Activated CD8-positive, alpha-beta T cell treated with anti-CD3 and anti-CD28 coated beads for 36 hours (primary cell): ENCODE results near the gene TMEFF1. TPM values are rescaled to one million over a fixed set of nuclear protein-coding genes. Genes with fewer than 3 reads are reported as not detected.

ENCODE experiments used
- ATAC-seq: fragments of 200-7000 bp; cut with Tn5 transposase; one replicate; pipeline ENCODE4 v1.10.0; 2021; ENCODE audit warnings: mild to moderate bottlenecking, moderate library complexity
- CTCF ChIA-PET: fragments of 350-600 bp; sonication (Branson Sonifier 250); formaldehyde crosslinking; loops from one replicate; lab custom pipeline; 2021; ENCODE audit warnings: antibody characterized with exemption; lab: Charles Lee
- POLR2A ChIA-PET: fragments of 350-600 bp; sonication (Branson Sonifier 250); formaldehyde crosslinking; loops from one replicate; lab custom pipeline; 2021; ENCODE audit warnings: antibody characterized with exemption; lab: Charles Lee
- DNase-seq: peaks from one replicate; pipeline ENCODE4 v3.0.0-alpha.2; 2020
- H3K27ac Mint-ChIP-seq: one replicate; pipeline ENCODE4 v1.8.0; 2021; ENCODE audit warnings: mild to moderate bottlenecking, mixed read lengths
- H3K27me3 Mint-ChIP-seq: one replicate; pipeline ENCODE4 v1.8.0; 2021; ENCODE audit warnings: mixed read lengths
- H3K36me3 Mint-ChIP-seq: one replicate; pipeline ENCODE4 v1.8.0; 2021; ENCODE audit warnings: low read depth, mixed read lengths
- H3K4me1 Mint-ChIP-seq: one replicate; pipeline ENCODE4 v1.8.0; 2021; ENCODE audit warnings: low read depth, mixed read lengths
- H3K4me3 Mint-ChIP-seq: one replicate; pipeline ENCODE4 v1.8.0; 2021; ENCODE audit warnings: mild to moderate bottlenecking, moderate library complexity, mixed read lengths
- H3K9me3 Mint-ChIP-seq: one replicate; pipeline ENCODE4 v1.8.0; 2021; ENCODE audit warnings: mixed read lengths
- intact Hi-C: fragments of 100-400 bp; cut with micrococcal nuclease; formaldehyde crosslinking; loops from one replicate; pipeline ENCODE4 v1.10.0; 2022
- total RNA-seq, 2 experiments: library from RNA; stranded (reverse); gene quantifications; one replicate each; pipeline ENCODE4 v1.2.3, GENCODE V29; 2021
- TF ChIP-seq, protein P1 (sequence below): fragments of 200-600 bp; IDR thresholded peaks from one replicate; pipeline ENCODE4 v1.8.0; 2022; ENCODE audit warnings: antibody characterized with exemption, mild to moderate bottlenecking

TMEFF1 gene
- total RNA-seq, 2 experiments from 2014 or later: 0.68 to 0.78 TPM

DNA sequence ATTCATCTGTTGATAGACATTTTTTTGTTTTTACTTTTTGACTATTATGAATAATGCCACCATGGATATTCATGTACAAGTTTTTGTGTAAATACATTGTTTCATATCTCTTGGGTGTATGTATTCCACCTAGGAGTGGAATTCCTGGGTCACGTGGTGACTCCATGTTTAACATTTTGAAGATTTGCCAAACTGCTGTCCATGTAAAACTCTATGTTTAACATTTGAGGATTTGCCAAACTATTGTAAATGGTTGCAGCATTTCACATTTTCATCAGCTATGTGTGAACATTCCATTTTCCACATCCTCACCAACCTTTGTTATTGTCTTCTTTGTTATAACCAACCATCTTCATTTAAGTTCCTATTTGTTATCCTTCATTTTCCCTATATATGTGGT, 12.2 kb downstream of the TMEFF1 start:
- CTCF ChIA-PET: no interaction called here
- H3K4me1 Mint-ChIP-seq: no peaks in the 10 kb centered on the region
- DNase-seq (no peak), ATAC-seq (no peak)
- H3K27me3 Mint-ChIP-seq: peaks cover 4% of the 10 kb centered on the region
- no peak overlapping the region for H3K27ac Mint-ChIP-seq
- TF ChIP-seq, protein P1, sequence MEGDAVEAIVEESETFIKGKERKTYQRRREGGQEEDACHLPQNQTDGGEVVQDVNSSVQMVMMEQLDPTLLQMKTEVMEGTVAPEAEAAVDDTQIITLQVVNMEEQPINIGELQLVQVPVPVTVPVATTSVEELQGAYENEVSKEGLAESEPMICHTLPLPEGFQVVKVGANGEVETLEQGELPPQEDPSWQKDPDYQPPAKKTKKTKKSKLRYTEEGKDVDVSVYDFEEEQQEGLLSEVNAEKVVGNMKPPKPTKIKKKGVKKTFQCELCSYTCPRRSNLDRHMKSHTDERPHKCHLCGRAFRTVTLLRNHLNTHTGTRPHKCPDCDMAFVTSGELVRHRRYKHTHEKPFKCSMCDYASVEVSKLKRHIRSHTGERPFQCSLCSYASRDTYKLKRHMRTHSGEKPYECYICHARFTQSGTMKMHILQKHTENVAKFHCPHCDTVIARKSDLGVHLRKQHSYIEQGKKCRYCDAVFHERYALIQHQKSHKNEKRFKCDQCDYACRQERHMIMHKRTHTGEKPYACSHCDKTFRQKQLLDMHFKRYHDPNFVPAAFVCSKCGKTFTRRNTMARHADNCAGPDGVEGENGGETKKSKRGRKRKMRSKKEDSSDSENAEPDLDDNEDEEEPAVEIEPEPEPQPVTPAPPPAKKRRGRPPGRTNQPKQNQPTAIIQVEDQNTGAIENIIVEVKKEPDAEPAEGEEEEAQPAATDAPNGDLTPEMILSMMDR: no peak
- POLR2A ChIA-PET: no interaction called here
- no peak overlapping the region for H3K4me3 Mint-ChIP-seq
- no peaks in the 10 kb centered on the region for H3K9me3 Mint-ChIP-seq
- H3K36me3 Mint-ChIP-seq: no peaks in the 10 kb centered on the region
- intact Hi-C loops: no loop called here

- Mint-ChIP-seq H3K4me1 (no peaks in the 10 kb centered on the region), H3K4me3 (no peak overlapping the region), H3K9me3 (no peaks in the 10 kb centered on the region), H3K36me3 (no peaks in the 10 kb centered on the region), H3K27me3 (no peaks in the 10 kb centered on the region), H3K27ac (no peak overlapping the region)
- CTCF ChIA-PET: interaction anchor here (0.8 to 1.2 kb wide), 3 partner anchors 8 to 19 kb away, joined by 3 to 4 read pairs (median 3); no protein-coding TSS in a partner anchor
- POLR2A ChIA-PET: no interaction called here
- intact Hi-C loops: no loop called here
- TF ChIP-seq, protein P1: no peak
- ATAC-seq: no peak
- no peak for DNase-seq
These were observed 13.7 kb downstream of the TMEFF1 start for GRCh38 chr9:100486479-100487176.

GRCh38 chr9:100488177-100488576, 15.2 kb downstream of the TMEFF1 start:
- TF ChIP-seq, protein P1: no peak
- no peak for DNase-seq
- no peaks in the 10 kb centered on the region for H3K4me1 Mint-ChIP-seq
- no peaks in the 10 kb centered on the region for H3K27me3 Mint-ChIP-seq
- H3K27ac Mint-ChIP-seq: no peak overlapping the region
- ChIA-PET POLR2A (no interaction called here), CTCF (no interaction called here)
- no peak for ATAC-seq
- H3K4me3 Mint-ChIP-seq: no peak overlapping the region
- no peaks in the 10 kb centered on the region for H3K9me3 Mint-ChIP-seq
- intact Hi-C loops: no loop called here
- H3K36me3 Mint-ChIP-seq: no peaks in the 10 kb centered on the region

DNA sequence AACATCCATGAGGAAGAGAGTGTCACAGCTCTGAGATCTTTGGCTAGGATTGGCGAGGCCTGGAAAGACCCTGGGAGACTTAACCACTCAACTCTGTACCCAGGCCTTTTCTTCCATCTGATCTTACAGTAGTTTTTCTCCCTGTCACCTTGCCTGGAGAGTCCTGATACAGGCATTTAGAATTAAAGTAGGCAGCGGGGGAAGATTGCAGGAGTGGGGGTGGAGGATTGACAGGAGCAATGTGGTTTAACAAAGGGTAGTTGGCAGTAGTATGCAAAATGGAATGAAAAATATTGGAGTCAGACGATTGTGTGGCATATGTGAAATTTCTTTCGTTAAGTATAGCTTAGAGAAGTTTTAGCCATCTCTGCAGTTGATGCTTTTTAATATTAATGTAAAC, 16.9 kb downstream of the TMEFF1 start:
- TF ChIP-seq, protein P1: no peak
- Mint-ChIP-seq H3K4me1 (no peaks in the 10 kb centered on the region), H3K4me3 (no peak overlapping the region), H3K27ac (no peak overlapping the region), H3K27me3 (no peaks in the 10 kb centered on the region), H3K9me3 (no peaks in the 10 kb centered on the region), H3K36me3 (no peaks in the 10 kb centered on the region)
- no peak for ATAC-seq
- intact Hi-C loops: no loop called here
- ChIA-PET POLR2A (no interaction called here), CTCF (no interaction called here)
- no peak for DNase-seq

DNA sequence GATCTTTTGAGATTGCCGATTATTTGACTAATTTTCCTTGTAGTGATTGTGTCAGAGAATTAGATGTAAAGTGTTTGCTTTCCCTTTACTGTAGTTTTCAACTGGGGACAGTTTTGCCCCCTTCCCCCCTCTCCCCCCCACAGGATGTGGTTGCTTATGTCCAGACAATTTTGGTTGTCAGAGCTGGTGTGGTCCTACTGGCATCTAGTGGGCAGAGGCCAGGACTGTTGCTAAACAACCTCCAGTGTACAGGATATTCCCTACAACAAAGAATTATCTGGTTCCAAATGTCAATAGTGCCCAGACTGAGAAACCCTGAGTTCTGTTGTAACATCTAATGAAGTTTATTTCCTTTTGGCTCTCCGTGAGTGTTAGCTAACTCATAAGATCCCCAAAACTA, 20.0 kb downstream of the TMEFF1 start:
- Mint-ChIP-seq H3K36me3 (no peaks in the 10 kb centered on the region), H3K4me3 (no peak overlapping the region), H3K27me3 (peaks cover 1% of the 10 kb centered on the region), H3K4me1 (no peaks in the 10 kb centered on the region), H3K27ac (no peak overlapping the region), H3K9me3 (no peaks in the 10 kb centered on the region)
- intact Hi-C loops: no loop called here
- TF ChIP-seq, protein P1: no peak
- ChIA-PET POLR2A (no interaction called here), CTCF (interaction anchor here (1.0 to 2.3 kb wide), 3 partner anchors 12 to 55 kb away, joined by 3 to 7 read pairs (median 4); no protein-coding TSS in a partner anchor)
- DNase-seq: no peak
- ATAC-seq: no peak
